LNCAP (cell line): ENCODE results near the gene ANKK1.

Source experiments
- TF ChIP-seq, protein P1 (sequence below): fragments of 450-650 bp; IDR thresholded peaks from 2 replicates; pipeline ENCODE4 v1.5.1; 2017; ENCODE audit warnings: mild to moderate bottlenecking

ANKK1 gene

DNA sequence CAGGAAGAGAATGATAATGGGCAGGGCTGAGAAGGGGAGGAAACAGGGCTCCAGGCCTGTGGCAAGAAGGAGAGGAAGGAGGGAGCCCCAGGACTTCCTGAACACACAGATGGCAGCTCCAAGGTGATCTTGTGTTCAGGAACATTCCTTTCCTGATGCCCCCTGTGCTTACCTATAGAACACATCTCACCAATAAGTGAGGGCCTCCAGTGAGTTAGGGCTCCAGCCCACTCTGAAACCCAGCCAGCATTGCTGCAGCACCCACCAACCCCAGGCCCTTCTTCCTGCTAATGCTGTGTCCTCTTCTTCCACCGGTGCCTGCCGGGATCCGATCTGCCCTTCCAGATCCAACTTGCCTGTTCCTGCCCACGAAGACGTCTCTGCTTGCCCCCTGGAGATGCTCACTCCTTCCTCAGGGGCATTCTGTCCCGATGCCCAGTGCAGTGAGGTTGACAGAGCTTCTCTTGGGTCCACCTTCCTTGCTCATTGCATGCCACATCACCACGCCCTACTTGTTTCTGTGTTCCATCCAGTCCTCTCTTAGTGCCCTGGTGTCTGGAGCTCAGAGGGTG, 17.4 kb downstream of the ANKK1 start:
- TF ChIP-seq, protein P1, sequence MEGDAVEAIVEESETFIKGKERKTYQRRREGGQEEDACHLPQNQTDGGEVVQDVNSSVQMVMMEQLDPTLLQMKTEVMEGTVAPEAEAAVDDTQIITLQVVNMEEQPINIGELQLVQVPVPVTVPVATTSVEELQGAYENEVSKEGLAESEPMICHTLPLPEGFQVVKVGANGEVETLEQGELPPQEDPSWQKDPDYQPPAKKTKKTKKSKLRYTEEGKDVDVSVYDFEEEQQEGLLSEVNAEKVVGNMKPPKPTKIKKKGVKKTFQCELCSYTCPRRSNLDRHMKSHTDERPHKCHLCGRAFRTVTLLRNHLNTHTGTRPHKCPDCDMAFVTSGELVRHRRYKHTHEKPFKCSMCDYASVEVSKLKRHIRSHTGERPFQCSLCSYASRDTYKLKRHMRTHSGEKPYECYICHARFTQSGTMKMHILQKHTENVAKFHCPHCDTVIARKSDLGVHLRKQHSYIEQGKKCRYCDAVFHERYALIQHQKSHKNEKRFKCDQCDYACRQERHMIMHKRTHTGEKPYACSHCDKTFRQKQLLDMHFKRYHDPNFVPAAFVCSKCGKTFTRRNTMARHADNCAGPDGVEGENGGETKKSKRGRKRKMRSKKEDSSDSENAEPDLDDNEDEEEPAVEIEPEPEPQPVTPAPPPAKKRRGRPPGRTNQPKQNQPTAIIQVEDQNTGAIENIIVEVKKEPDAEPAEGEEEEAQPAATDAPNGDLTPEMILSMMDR, result no peak

DNA sequence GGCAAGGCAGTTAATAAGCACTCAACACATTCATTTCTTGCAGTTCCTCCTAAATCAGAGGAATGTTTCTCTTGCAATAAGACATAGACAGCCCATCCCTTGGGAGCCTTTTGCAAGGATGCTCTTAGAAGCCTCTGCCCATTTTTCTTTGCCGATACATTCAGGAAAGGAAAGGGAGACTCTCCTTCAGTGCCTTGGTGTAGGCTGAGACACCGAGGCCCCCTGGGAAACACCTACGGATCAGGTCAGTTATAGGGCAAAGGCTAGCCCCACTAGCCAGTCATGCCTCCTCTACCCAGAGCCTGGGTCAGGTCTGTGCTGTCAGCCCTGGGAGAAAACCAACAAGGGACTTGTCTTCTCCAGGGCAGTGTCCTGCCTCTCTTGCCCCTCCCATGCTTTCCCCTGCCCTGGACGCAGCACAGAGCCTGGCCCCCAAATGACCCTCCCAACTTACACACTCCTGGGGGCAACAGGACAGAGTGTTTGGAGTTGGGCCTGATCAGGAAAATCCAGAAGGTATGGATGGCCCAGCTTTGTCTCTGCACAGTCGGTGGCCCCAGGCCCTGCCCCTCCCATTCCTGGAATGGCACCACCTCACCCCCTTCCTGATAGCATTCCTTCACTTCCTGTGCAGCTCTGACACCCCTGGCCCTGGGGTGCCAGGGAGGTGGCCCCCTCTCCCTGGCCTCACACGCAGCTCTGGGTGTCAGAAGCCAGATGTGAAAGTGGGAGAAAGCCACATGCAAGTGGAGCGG, 18.3 kb downstream of the ANKK1 start:
- TF ChIP-seq, protein P1, result no peak

DNA sequence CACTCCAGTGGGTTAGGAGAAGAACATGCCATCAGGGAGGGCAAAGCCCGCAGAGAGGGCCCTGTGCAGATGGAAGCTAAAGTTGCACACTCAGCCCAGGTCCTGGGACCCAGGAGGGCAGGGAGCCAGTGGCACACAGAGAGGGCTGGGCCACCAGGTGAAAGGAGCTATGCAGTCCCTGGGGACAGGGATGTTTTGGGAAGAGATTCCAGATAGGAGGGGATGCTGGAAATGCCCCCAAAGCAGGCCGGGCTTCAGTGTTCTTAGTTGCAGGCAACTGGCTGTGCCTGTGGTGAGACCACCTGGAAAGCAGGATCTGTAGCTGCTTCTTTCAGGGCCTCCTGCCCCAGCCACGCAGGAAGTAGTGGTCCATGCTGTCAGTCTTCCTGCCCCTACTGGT, 19.6 kb downstream of the ANKK1 start:
- TF ChIP-seq, protein P1, result no peak

DNA sequence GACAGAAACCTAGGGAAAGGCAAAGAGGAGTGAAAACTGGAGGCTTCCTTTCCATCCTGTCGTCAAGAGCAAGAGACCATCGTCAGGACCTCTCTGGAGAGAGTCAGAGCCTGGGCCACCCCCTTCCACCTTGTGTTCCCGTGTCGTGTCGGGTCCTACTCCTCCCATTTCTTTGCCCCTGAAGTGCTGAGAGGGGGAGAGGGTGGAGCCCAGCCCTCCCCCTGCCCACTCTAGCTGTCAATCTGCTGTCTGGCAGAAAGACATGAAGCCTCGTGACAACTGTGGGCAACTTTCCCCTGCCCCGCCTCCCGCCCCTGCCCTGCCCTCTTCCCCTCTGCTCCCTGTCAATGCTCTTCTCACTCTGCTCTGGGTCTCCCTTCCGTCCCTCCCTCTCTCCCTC, 20.6 kb downstream of the ANKK1 start:
- TF ChIP-seq, protein P1, result no peak

DNA sequence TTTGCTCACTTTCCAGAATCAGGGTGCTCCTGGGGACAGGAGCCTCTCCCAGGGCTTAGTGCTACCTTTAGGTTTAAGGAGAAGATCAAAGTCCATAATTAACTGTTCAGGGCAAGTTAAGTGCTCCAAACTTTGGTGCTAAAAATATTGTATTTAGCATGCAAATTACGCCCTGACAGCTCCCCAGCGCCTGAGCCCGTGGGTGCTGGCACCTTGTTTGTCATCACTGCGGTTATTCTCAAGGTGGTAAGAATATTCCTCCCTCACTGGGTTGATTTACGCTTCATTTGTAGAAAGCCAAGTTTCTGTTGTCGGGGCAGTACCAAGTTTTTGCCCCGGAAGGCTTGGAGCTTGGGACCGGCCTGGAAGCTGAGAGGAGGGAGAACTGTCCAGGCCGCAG, 21.3 kb downstream of the ANKK1 start:
- TF ChIP-seq, protein P1, result no peak

DNA sequence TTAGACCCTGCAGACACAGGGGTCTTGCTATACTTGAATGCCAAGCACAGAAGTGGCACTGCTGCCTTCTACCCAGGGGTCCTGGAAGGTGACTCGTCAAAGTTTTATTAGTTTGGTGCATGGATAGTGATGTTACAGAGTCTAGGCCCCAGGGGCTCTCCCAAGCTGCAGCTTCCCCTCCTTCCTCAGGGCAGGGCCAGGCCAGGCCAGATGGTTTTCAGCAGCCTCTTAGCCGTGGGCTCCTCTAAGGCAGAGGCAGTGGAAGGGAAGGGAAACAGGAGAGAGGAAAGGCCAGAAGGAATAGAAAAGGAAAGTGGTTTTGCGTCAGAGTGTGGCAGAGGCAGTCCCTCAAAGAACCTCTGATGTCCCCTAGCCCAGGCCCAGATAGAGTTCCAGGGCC, 21.9 kb downstream of the ANKK1 start:
- TF ChIP-seq, protein P1, result no peak

DNA sequence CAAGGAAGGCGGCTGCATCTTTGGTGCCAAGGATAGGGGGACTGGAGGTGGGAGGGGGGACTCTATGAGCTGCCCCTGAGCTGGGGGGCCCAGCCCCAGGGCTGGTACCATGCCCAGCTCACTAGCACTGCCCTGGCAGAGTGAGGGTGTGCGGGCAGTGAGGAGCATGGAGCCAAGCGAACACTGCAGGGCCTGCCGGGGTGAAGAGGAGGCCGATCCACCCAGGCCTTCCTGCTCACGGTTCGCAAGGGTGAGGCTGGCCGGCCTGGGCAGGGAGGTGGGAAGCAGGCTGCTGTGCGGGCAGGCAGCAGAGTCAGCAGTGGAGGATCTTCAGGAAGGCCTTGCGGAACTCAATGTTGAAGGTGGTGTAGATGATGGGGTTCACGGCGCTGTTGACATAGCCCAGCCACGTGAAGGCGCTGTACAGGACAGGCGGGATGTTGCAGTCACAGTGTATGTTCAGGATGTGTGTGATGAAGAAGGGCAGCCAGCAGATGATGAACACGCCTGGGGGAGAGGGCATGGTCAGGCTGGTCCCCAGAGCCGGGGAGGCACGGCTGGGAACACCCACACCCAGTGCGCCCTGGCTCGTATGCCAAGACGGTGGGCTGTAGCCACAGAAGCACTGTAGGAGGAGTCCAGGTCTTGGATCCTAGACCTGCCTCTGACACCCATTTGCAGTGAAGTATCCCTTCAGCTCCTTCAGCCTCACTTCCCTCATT, 23.0 kb downstream of the ANKK1 start:
- TF ChIP-seq, protein P1, result no peak
